Vagina (tissue), 2 donors: ENCODE measurements around the gene NCEH1.

ENCODE experiments used
- POLR2A ChIP-seq, 2 donors: fragments of 450-650 bp; IDR thresholded peaks; one replicate each; pipeline ENCODE4 v1.6.1; 2017; ENCODE audit warnings: antibody characterized with exemption in 2 of 2, mild to moderate bottlenecking in 2 of 2, moderate library complexity in 2 of 2
- POLR2AphosphoS5 ChIP-seq, 2 donors: sonication (generic); formaldehyde crosslinking; IDR thresholded peaks; one replicate each; pipeline ENCODE4 v1.9.0; 2017; ENCODE audit warnings: antibody characterized with exemption in 2 of 2, mild to moderate bottlenecking in 2 of 2, low read depth in 1 of 2; ENCODE audit not compliant: insufficient read depth in 1 of 2
- TF ChIP-seq, protein P1 (sequence below), 3 experiments: fragments of 450-650 bp in 2 of 3; fragments of 200-600 bp in 1 of 3; sonication (generic) in 1 of 3; IDR thresholded peaks; one replicate each; pipeline ENCODE4 v1.5.1; 2017 to 2019; ENCODE audit warnings: antibody characterized with exemption in 3 of 3, mild to moderate bottlenecking in 2 of 3, moderate library complexity in 2 of 3

DNA sequence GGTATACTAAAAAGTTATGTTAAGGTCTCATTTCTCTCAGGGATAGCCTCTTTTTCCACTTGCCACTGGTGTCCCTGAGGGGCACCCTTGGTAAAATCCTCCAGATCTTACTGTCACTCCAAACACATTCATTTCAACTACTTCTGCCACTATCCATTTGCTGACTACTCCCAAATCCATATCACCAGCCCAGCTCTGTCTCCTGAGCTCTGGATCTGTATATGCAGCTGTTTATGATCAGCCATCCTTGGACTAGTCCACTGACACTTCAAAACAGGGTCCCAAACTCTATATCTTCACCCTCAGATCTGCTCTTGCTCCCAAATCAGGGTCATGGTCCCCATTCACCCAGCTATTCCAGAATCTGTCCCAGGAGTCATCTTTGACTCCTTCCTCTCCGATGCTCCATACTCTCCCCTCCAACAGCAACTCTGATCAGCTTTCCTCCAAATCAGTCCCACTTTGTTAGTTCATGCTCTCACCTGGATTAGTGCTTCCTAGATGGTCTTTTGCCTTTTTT is 9.9 kb downstream of the NCEH1 start:
- TF ChIP-seq, protein P1, sequence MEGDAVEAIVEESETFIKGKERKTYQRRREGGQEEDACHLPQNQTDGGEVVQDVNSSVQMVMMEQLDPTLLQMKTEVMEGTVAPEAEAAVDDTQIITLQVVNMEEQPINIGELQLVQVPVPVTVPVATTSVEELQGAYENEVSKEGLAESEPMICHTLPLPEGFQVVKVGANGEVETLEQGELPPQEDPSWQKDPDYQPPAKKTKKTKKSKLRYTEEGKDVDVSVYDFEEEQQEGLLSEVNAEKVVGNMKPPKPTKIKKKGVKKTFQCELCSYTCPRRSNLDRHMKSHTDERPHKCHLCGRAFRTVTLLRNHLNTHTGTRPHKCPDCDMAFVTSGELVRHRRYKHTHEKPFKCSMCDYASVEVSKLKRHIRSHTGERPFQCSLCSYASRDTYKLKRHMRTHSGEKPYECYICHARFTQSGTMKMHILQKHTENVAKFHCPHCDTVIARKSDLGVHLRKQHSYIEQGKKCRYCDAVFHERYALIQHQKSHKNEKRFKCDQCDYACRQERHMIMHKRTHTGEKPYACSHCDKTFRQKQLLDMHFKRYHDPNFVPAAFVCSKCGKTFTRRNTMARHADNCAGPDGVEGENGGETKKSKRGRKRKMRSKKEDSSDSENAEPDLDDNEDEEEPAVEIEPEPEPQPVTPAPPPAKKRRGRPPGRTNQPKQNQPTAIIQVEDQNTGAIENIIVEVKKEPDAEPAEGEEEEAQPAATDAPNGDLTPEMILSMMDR (IDR thresholded peaks at IDR 0.05) = no peak
- no peak for TF ChIP-seq POLR2AphosphoS5 (IDR thresholded peaks at IDR 0.05; ENCODE audit: insufficient read depth in 1 of 2, low read depth in 1 of 2)
- TF ChIP-seq POLR2A (IDR thresholded peaks at IDR 0.05) = no peak
